Neuron (in vitro differentiated cells): ENCODE results near the gene BMP5.

Source experiments
- H2AFZ ChIP-seq: one replicate; pipeline ENCODE4 v1.6.1; 2013; ENCODE audit warnings: low read depth, mild to moderate bottlenecking, inconsistent platforms, low read length, moderate library complexity
- H3K27me3 ChIP-seq: one replicate; pipeline ENCODE4 v1.6.1; 2013; ENCODE audit warnings: low read length; ENCODE audit not compliant: insufficient read depth
- H3K36me3 ChIP-seq: one replicate; pipeline ENCODE4 v1.6.1; 2013; ENCODE audit warnings: low read length; ENCODE audit not compliant: insufficient read depth
- H3K4me1 ChIP-seq: one replicate; pipeline ENCODE4 v1.6.1; 2013; ENCODE audit warnings: low read length; ENCODE audit not compliant: insufficient read depth
- H3K4me3 ChIP-seq: 2 replicates; pipeline ENCODE4 v1.5.1; 2013; ENCODE audit warnings: mild to moderate bottlenecking, low read length, moderate library complexity
- H3K9me3 ChIP-seq: one replicate; pipeline ENCODE4 v1.6.1; 2013; ENCODE audit warnings: low read length

Gene BMP5

GRCh38 chr6:55708711-55709110, 166.7 kb downstream of the BMP5 start:
- no peak overlapping the region for H3K4me3 ChIP-seq
- H3K36me3 ChIP-seq = no peaks in the 10 kb centered on the region
- H3K9me3 ChIP-seq = peaks cover 7% of the 10 kb centered on the region
- H2AFZ ChIP-seq = no peak overlapping the region
- peaks cover 12% of the 10 kb centered on the region for H3K4me1 ChIP-seq
- H3K27me3 ChIP-seq = no peaks in the 10 kb centered on the region

- Histone ChIP-seq H2AFZ (peak overlapping the region; percentile 62), H3K4me1 (peaks cover 7% of the 10 kb centered on the region), H3K9me3 (peaks cover 7% of the 10 kb centered on the region), H3K27me3 (no peaks in the 10 kb centered on the region), H3K36me3 (no peaks in the 10 kb centered on the region), H3K4me3 (no peak overlapping the region)
Measured at GRCh38 chr6:55705451-55706440, 169.6 kb downstream of the BMP5 start.

GRCh38 chr6:55704421-55704820, 171.0 kb downstream of the BMP5 start:
- peaks cover 7% of the 10 kb centered on the region for H3K9me3 ChIP-seq
- no peak overlapping the region for H3K4me3 ChIP-seq
- H3K27me3 ChIP-seq = no peaks in the 10 kb centered on the region
- H2AFZ ChIP-seq = no peak overlapping the region
- no peaks in the 10 kb centered on the region for H3K36me3 ChIP-seq
- H3K4me1 ChIP-seq = peaks cover 7% of the 10 kb centered on the region
